Urinary bladder (tissue), 4 donors: ENCODE data around the gene TBX15. TPM values are rescaled to one million over a fixed set of nuclear protein-coding genes. Genes with fewer than 3 reads are reported as not detected.
"Not testable (repeated sequence)": the region's sequence is repeated elsewhere in the genome, so short reads cannot be mapped to it uniquely, and the experiment has no call there.

Source experiments
- DNase-seq: peaks from one replicate; pipeline ENCODE4 v3.0.0-alpha.2; 2015; ENCODE audit errors: extremely low spot score
- H3K27ac ChIP-seq: one replicate; pipeline ENCODE4 v1.5.1; 2013; ENCODE audit warnings: low read depth, mild to moderate bottlenecking, moderate library complexity
- H3K36me3 ChIP-seq: one replicate; pipeline ENCODE4 v1.6.1; 2013; ENCODE audit warnings: mild to moderate bottlenecking, moderate library complexity; ENCODE audit not compliant: insufficient read depth
- H3K4me1 ChIP-seq: one replicate; pipeline ENCODE4 v1.6.1; 2013; ENCODE audit warnings: mild to moderate bottlenecking, moderate library complexity; ENCODE audit not compliant: insufficient read depth
- H3K4me3 ChIP-seq: one replicate; pipeline ENCODE4 v1.5.1; 2013; ENCODE audit warnings: low read depth, low read length
- WGBS: extraction: QIAGEN DNeasy Blood & Tissue Kit; methylation state at CpG from one replicate; pipeline ENCODE4 v1.1.7; 2013; 5-methylcytosine and 5-hydroxymethylcytosine counted together
- polyA plus RNA-seq: library from polyadenylated mRNA; stranded (reverse); fragments of 200-250 nt; gene quantifications from one replicate; pipeline ENCODE4 v1.2.3, GENCODE V29; 2013
- total RNA-seq: library from RNA; depleted of rRNA; stranded (reverse); fragments of >200 nt; gene quantifications from one replicate; pipeline ENCODE4 v1.2.3, GENCODE V29; 2014
- donor health status: healthy with polysubstance abuse.
- donor health status: healthy.

Gene TBX15
- total and polyA plus RNA-seq, 2 donors: 0.38 to 5.2 TPM

- 76% methylated on average over 2 of the region's 2 CpGs for WGBS
- Histone ChIP-seq H3K4me3 (no peak overlapping the region), H3K36me3 (no peaks in the 10 kb centered on the region), H3K27ac (no peak overlapping the region), H3K4me1 (no peaks in the 10 kb centered on the region)
- DNase-seq: no peak
These were observed 17.7 kb downstream of the TBX15 start for GRCh38 chr1:118970451-118970850.

GRCh38 chr1:118963456-118964430 lies 24.4 kb downstream of the TBX15 start:
- Histone ChIP-seq H3K36me3 (no peaks in the 10 kb centered on the region), H3K4me1 (no peaks in the 10 kb centered on the region), H3K27ac (no peak overlapping the region), H3K4me3 (no peak overlapping the region)
- DNase-seq: no peak
- WGBS: 80% methylated on average over 3 of the region's 3 CpGs

- no peak for DNase-seq
- Histone ChIP-seq H3K4me3 (no peak overlapping the region), H3K27ac (no peak overlapping the region), H3K36me3 (no peaks in the 10 kb centered on the region), H3K4me1 (no peaks in the 10 kb centered on the region)
- 79% methylated on average over 2 of the region's 2 CpGs for WGBS
These were observed 25.0 kb downstream of the TBX15 start for GRCh38 chr1:118963138-118963455.

- no peak overlapping the region for H3K4me3 ChIP-seq
- H3K4me1 ChIP-seq: no peaks in the 10 kb centered on the region
- no peaks in the 10 kb centered on the region for H3K36me3 ChIP-seq
- 83% methylated on average over 2 of the region's 2 CpGs for WGBS
- no peak for DNase-seq
- H3K27ac ChIP-seq: no peak overlapping the region
These were observed 27.0 kb downstream of the TBX15 start for GRCh38 chr1:118961156-118961555.

- no peaks in the 10 kb centered on the region for H3K4me1 ChIP-seq
- WGBS: 42% methylated on average over 7 of the region's 7 CpGs
- no peak overlapping the region for H3K27ac ChIP-seq
- H3K4me3 ChIP-seq: no peak overlapping the region
- DNase-seq: no peak
- H3K36me3 ChIP-seq: no peaks in the 10 kb centered on the region
These were observed 27.5 kb downstream of the TBX15 start for GRCh38 chr1:118960567-118961136.

DNA sequence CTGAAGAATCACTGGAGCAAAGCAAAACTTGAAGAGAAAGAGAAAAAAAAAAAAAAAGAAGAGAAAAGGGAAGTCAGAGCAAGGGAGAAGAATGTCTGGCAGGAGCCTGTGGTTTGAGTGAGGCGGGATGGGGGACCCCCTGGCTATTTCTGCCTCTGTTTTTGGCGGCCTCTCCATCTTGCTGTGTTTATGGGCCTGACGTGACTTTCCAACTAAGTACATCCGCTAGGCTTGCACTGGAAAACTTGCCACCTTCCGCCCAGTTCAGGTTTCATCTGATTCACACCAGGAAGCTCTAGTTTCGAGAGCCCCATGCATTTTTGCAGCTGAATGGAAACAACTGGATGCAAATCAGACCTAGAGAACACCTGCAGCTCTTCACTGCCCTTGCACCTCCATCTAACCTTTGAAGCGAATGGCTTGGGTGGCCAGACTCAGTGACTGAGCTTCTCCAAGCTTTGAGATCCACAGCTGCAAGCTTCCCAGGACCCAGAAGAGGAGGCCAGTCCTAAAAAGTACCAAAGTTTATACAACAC lies 28.0 kb downstream of the TBX15 start:
- Histone ChIP-seq H3K36me3 (no peaks in the 10 kb centered on the region), H3K4me1 (no peaks in the 10 kb centered on the region), H3K4me3 (no peak overlapping the region), H3K27ac (no peak overlapping the region)
- no peak for DNase-seq
- 35% methylated on average over 7 of the region's 7 CpGs for WGBS

DNA sequence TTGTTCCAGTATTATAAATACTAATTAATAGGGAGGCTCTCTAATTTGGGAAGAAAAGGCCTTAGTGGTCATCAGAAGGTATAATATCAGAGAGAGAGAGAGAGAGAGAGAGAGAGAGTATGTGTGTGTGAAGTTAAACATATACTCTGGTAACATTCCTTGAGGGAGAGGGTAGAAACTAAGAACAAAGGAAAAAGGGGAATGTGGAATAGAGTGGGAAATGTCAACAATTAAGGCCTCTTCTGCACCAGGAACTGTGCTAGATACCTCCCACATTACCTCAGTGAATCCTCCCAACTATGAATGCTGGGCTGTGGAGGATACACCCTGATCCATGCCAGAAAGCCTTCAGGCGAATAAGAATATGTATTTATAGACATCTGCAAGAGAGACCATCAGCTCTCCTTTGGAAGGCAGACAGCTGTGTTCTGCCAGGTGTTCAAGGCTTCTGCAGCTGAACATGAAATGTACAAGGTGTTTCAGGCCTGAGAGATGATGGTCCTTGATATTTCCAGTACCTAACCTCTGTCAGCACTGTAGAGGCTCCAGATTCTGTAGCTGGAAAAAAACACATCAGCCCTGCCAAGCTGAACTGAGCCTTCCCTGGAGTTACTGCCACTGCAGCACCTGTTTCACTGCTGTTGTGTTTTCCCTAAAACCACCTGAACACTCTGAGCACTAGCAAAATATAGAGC lies 29.1 kb downstream of the TBX15 start:
- H3K27ac ChIP-seq: no peak overlapping the region
- no peaks in the 10 kb centered on the region for H3K4me1 ChIP-seq
- no peaks in the 10 kb centered on the region for H3K36me3 ChIP-seq
- no peak for DNase-seq
- H3K4me3 ChIP-seq: no peak overlapping the region
- 69% methylated on average over 1 of the region's 1 CpG for WGBS

DNA sequence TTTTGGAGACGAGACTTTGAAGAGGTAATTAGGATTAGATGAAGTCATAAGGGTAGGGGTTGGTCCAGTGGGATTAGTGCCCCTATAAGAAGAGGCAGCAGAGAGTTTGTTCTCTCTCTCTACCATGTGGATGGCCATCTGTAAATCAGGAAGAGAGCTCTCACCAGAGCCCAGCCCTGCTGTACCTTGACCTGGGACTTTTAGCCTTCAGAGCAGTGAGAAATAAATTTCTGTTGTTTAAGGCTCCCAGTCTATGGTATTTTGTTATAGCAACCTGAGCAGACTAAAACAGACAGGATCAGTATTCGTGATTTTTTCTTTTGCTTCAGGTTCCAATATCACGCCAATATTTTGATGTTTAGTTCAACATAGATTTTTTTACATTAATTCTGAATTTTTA lies 30.0 kb downstream of the TBX15 start:
- H3K4me3 ChIP-seq: no peak overlapping the region
- H3K27ac ChIP-seq: no peak overlapping the region
- DNase-seq: no peak
- no peaks in the 10 kb centered on the region for H3K4me1 ChIP-seq
- 80% methylated on average over 3 of the region's 3 CpGs for WGBS
- H3K36me3 ChIP-seq: no peaks in the 10 kb centered on the region

DNA sequence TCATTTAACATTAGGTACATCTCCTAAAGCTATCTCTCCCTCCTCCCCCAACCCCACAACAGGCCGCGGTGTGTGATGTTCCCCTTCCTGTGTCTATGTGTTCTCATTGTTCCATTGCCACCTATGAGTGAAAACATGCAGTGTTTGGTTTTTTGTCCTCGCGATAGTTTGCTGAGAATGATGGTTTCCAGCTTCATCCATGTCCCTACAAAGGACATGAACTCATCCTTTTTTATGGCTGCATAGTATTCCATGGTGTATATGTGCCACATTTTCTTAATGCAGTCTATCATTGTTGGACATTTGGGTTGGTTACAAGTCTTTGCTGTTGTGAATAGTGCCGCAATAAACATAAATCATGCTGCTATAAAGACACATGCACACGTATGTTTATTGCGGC lies 30.6 kb downstream of the TBX15 start:
- 98% methylated on average over 7 of the region's 7 CpGs for WGBS
- not testable (repeated sequence) for H3K4me3 ChIP-seq, H3K4me1 ChIP-seq, DNase-seq, H3K27ac ChIP-seq, H3K36me3 ChIP-seq

DNA sequence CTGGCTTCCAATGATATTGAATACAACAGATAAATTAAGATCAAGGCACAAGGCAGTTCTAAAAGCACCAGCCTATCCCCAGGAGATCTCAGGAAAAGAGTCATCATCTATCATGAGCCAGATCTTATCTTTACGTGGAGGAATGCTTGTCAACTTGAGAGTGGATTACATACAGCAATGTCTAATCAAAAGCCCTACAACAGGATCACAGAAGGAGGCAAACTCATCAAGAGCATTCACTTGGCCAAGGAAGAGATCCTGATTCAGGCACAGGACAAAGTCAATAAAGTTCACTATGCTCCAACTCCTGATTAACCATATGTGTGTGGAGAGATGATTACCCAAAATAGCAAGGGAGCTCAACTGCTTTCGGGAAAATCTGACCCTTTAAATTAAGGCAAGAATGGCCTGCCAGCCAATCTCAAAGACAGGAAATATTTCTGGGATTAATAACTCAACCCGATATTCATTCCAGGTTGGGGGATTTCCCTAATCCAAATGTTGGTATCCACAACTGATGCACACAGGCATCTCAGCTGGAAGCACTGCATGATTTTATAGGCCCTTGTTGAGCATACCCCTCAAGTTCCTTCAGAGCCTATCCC lies 33.7 kb downstream of the TBX15 start:
- DNase-seq: no peak
- WGBS: 55% methylated on average over 3 of the region's 3 CpGs
- Histone ChIP-seq H3K4me1 (no peaks in the 10 kb centered on the region), H3K27ac (no peak overlapping the region), H3K4me3 (no peak overlapping the region), H3K36me3 (no peaks in the 10 kb centered on the region)

GRCh38 chr1:118951270-118951936 lies 36.7 kb downstream of the TBX15 start:
- WGBS: 48% methylated on average over 2 of the region's 2 CpGs
- Histone ChIP-seq H3K27ac (no peak overlapping the region), H3K36me3 (no peaks in the 10 kb centered on the region), H3K4me3 (no peak overlapping the region), H3K4me1 (no peaks in the 10 kb centered on the region)
- DNase-seq: no peak

GRCh38 chr1:118949315-118949714 lies 38.8 kb downstream of the TBX15 start:
- H3K4me1 ChIP-seq: no peaks in the 10 kb centered on the region
- no peaks in the 10 kb centered on the region for H3K36me3 ChIP-seq
- DNase-seq: no peak
- H3K4me3 ChIP-seq: no peak overlapping the region
- H3K27ac ChIP-seq: no peak overlapping the region
- 85% methylated on average over 2 of the region's 2 CpGs for WGBS

DNA sequence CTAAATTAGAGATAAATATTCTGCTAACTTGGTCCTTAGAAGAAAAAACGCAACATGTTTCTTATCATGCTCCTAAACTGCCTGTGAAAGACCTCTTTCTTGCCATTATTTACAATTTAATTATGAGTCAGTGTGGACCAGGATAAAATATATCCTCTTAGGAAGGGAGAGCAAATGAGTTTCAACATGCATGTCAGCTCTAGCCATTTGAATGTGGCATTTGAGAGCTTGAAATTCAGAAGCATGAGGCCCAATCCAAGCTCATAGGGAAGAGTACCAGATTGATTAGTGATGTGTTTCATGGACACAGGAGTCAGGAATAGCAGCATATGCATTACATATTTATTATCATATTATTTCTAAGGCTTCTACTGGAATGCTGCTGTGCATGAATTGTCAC lies 39.3 kb downstream of the TBX15 start:
- H3K4me3 ChIP-seq: no peak overlapping the region
- 31% methylated on average over 1 of the region's 1 CpG for WGBS

More for the DNA sequence above, 39.3 kb downstream of the TBX15 start:
- H3K4me1 ChIP-seq: no peaks in the 10 kb centered on the region
- no peaks in the 10 kb centered on the region for H3K36me3 ChIP-seq
- no peak overlapping the region for H3K27ac ChIP-seq
- no peak for DNase-seq
